Tibial nerve (tissue), 4 donors: ENCODE results near the gene PRKCD. TPM values are rescaled to one million over a fixed set of nuclear protein-coding genes. Genes with fewer than 3 reads are reported as not detected.

ENCODE experiments used
- DNase-seq, 2 donors: peaks; one replicate each; pipeline ENCODE4 v3.0.0-alpha.2; 2019; ENCODE audit warnings: low spot score in 2 of 2
- H3K27ac ChIP-seq, 4 donors: fragments of 200-600 bp; sonication (generic) in 3 of 4; one replicate each; pipeline ENCODE4 v1.5.1; 2017 to 2019; ENCODE audit warnings: mild to moderate bottlenecking in 1 of 4
- H3K27me3 ChIP-seq, 2 donors: fragments of 200-600 bp; sonication (generic) in 1 of 2; one replicate each; pipeline versions ENCODE4 v1.5.1 to v1.6.0; 2017 to 2019
- H3K36me3 ChIP-seq, 3 donors: fragments of 200-600 bp; sonication (generic); one replicate each; pipeline ENCODE4 v1.5.1; 2018 to 2019
- H3K4me1 ChIP-seq, 4 donors: fragments of 200-600 bp; sonication (generic) in 3 of 4; one replicate each; pipeline ENCODE4 v1.5.1; 2017 to 2019
- H3K4me3 ChIP-seq, 4 donors: fragments of 200-600 bp; sonication (generic) in 3 of 4; one replicate each; pipeline ENCODE4 v1.5.1; 2017 to 2019; ENCODE audit warnings: mild to moderate bottlenecking in 1 of 4, moderate library complexity in 1 of 4
- H3K9me3 ChIP-seq, 4 donors: fragments of 200-600 bp; sonication (generic) in 3 of 4; one replicate each; pipeline ENCODE4 v1.5.1; 2017 to 2019
- CTCF ChIP-seq, 5 experiments: fragments of 200-600 bp in 3 of 5; fragments of 450-650 bp in 2 of 5; sonication (generic) in 3 of 5; IDR thresholded peaks; one replicate each; pipeline ENCODE4 v1.5.1; 2016 to 2019; ENCODE audit warnings: antibody characterized with exemption in 5 of 5, mild to moderate bottlenecking in 3 of 5, moderate library complexity in 2 of 5
- EP300 ChIP-seq, 2 donors: sonication (generic); formaldehyde crosslinking; IDR thresholded peaks; one replicate each; pipeline ENCODE4 v1.6.1; 2017; ENCODE audit warnings: antibody characterized with exemption in 2 of 2, mild to moderate bottlenecking in 1 of 2
- POLR2A ChIP-seq, 2 donors: fragments of 450-650 bp; IDR thresholded peaks; one replicate each; pipeline ENCODE4 v1.6.1; 2017; ENCODE audit warnings: antibody characterized with exemption in 2 of 2, mild to moderate bottlenecking in 2 of 2, moderate library complexity in 2 of 2
- WGBS, 2 donors: methylation state at CpG; one replicate each; pipeline ENCODE4 v1.1.5; 2018; 5-methylcytosine and 5-hydroxymethylcytosine counted together
- total RNA-seq, 4 donors: library from RNA; depleted of rRNA; stranded (reverse); fragments of >200 nt; gene quantifications; one replicate each; pipeline ENCODE4 v1.1.0, GENCODE V29; 2016

The PRKCD gene
- total RNA-seq, 4 donors from 2014 or later: 13.5 to 30.6 (median 19.9) TPM

GRCh38 chr3:53123953-53124352, 37.1 kb upstream of the PRKCD start:
- peaks cover 0 to 87% (median 20%) of the 10 kb centered on the region in 3 donors for H3K36me3 ChIP-seq
- no peaks in the 10 kb centered on the region for H3K9me3 ChIP-seq
- peaks cover 0 to 12% (median 2%) of the 10 kb centered on the region in 4 donors for H3K4me1 ChIP-seq
- 92 to 93% methylated on average over 6 of the region's 6 CpGs for WGBS, 2 donors
- H3K4me3 ChIP-seq: no peak overlapping the region
- no peak for DNase-seq
- H3K27ac ChIP-seq: no peak overlapping the region
- H3K27me3 ChIP-seq: no peaks in the 10 kb centered on the region
- no peak for TF ChIP-seq POLR2A (IDR thresholded peaks at IDR 0.05)
- TF ChIP-seq CTCF (IDR thresholded peaks at IDR 0.05): no peak
- no peak for TF ChIP-seq EP300 (IDR thresholded peaks at IDR 0.05)

GRCh38 chr3:53126601-53127000, 34.4 kb upstream of the PRKCD start:
- WGBS, 2 donors: 85 to 91% methylated on average over 2 of the region's 2 CpGs
- H3K4me3 ChIP-seq: no peak overlapping the region
- DNase-seq: no peak
- H3K9me3 ChIP-seq: no peaks in the 10 kb centered on the region
- no peaks in the 10 kb centered on the region for H3K27me3 ChIP-seq
- peaks cover 0 to 62% (median 20%) of the 10 kb centered on the region in 3 donors for H3K36me3 ChIP-seq
- H3K4me1 ChIP-seq: peaks cover 0 to 30% (median 12%) of the 10 kb centered on the region in 4 donors
- TF ChIP-seq EP300 (IDR thresholded peaks at IDR 0.05) (no peak), POLR2A (IDR thresholded peaks at IDR 0.05) (no peak), CTCF (IDR thresholded peaks at IDR 0.05) (no peak)
- no peak overlapping the region for H3K27ac ChIP-seq

- no peak for DNase-seq
- TF ChIP-seq POLR2A (IDR thresholded peaks at IDR 0.05) (no peak), CTCF (IDR thresholded peaks at IDR 0.05) (no peak), EP300 (IDR thresholded peaks at IDR 0.05) (no peak)
- peak overlapping the region in 2 of 4 donors; percentile 88 to 89 for H3K27ac ChIP-seq
- peak overlapping the region in 3 of 4 donors; percentile 72 to 90 (median 74) for H3K4me3 ChIP-seq
- H3K27me3 ChIP-seq: no peaks in the 10 kb centered on the region
- H3K9me3 ChIP-seq: no peaks in the 10 kb centered on the region
- H3K36me3 ChIP-seq: peaks cover 0 to 34% (median 6%) of the 10 kb centered on the region in 3 donors
- peaks cover 0 to 34% (median 12%) of the 10 kb centered on the region in 4 donors for H3K4me1 ChIP-seq
- 83 to 84% methylated on average over 3 of the region's 3 CpGs for WGBS, 2 donors
Observed at GRCh38 chr3:53129344-53129743, 31.7 kb upstream of the PRKCD start.

GRCh38 chr3:53130179-53131061, 30.6 kb upstream of the PRKCD start, which contains the start of gene RFT1:
RFT1 (minus strand) TSS chr3:53130435; CDS start chr3:53130400, 35 bp downstream.
- Histone ChIP-seq H3K27ac (peak within 1 kb of the TSS; percentile 74 to 89 (median 87)), H3K4me1 (peaks cover 0 to 41% (median 15%) of the 10 kb centered on the region in 4 donors), H3K36me3 (peaks cover 0 to 24% (median 0%) of the 10 kb centered on the region in 3 donors), H3K9me3 (no peaks in the 10 kb centered on the region), H3K27me3 (no peaks in the 10 kb centered on the region), H3K4me3 (peak within 1 kb of the TSS; percentile 72 to 90 (median 74))
- peak; percentile 11 to 55 for TF ChIP-seq POLR2A (IDR thresholded peaks at IDR 0.05)
- peak; percentile 75 to 91 for TF ChIP-seq EP300 (IDR thresholded peaks at IDR 0.05)
- peak in 1 of 5 experiments; percentile 47 for TF ChIP-seq CTCF (IDR thresholded peaks at IDR 0.05)
- WGBS, 2 donors: 3 to 5% methylated on average over 17 to 31 of the region's 41 CpGs
- DNase-seq: peak; percentile 100

GRCh38 chr3:53131096-53131495, 29.9 kb upstream of the PRKCD start:
- Histone ChIP-seq H3K36me3 (peaks cover 0 to 17% (median 0%) of the 10 kb centered on the region in 3 donors), H3K27ac (peak overlapping the region in 3 of 4 donors; percentile 86 to 89 (median 88)), H3K27me3 (no peaks in the 10 kb centered on the region), H3K9me3 (no peaks in the 10 kb centered on the region), H3K4me1 (peaks cover 0 to 41% (median 15%) of the 10 kb centered on the region in 4 donors), H3K4me3 (peak overlapping the region in 3 of 4 donors; percentile 72 to 90 (median 74))
- TF ChIP-seq CTCF (IDR thresholded peaks at IDR 0.05) (no peak), EP300 (IDR thresholded peaks at IDR 0.05) (no peak), POLR2A (IDR thresholded peaks at IDR 0.05) (no peak)
- WGBS, 2 donors: 85 to 91% methylated on average over 4 of the region's 4 CpGs
- DNase-seq: no peak
